BJ (cell line): ENCODE data around the gene DNMT1. TPM values are rescaled to one million over a fixed set of nuclear protein-coding genes. Genes with fewer than 3 reads are reported as not detected.

ENCODE experiments used
- CTCF ChIA-PET: fragments of 350-600 bp; formaldehyde crosslinking; extraction: SDS; loops from one replicate; lab custom pipeline; 2021; ENCODE audit warnings: antibody characterized with exemption, inconsistent platforms; lab: Yijun Ruan, JAX
- POLR2A ChIA-PET: fragments of 300-600 bp; sonication (Branson Sonifier 250); formaldehyde crosslinking; extraction: SDS; loops from one replicate; lab custom pipeline; 2021; ENCODE audit warnings: antibody characterized with exemption; lab: Charles Lee
- DNase-seq: peaks from one replicate; pipeline ENCODE4 v3.0.0-alpha.2; 2011; ENCODE audit warnings: low read depth
- H3K27me3 ChIP-seq: 2 replicates; pipeline ENCODE4 v1.6.0; 2011; ENCODE audit warnings: low read length; ENCODE audit not compliant: control insufficient read depth, insufficient read depth
- H3K36me3 ChIP-seq: 2 replicates; pipeline ENCODE4 v1.5.1; 2011; ENCODE audit warnings: low read length; ENCODE audit not compliant: control insufficient read depth, insufficient read depth
- H3K4me3 ChIP-seq: 2 replicates; pipeline ENCODE4 v1.5.1; 2011; ENCODE audit warnings: low read depth, mild to moderate bottlenecking, control low read depth, low read length
- CTCF ChIP-seq: IDR thresholded peaks from 2 replicates; pipeline ENCODE4 v1.5.1; 2011; ENCODE audit warnings: low read depth, mild to moderate bottlenecking, control low read depth, inconsistent platforms, low read length, moderate library complexity; ENCODE audit not compliant: insufficient read depth
- polyA plus RNA-seq: library from polyadenylated mRNA; depleted of rRNA; stranded (reverse); fragments of >200 nt; gene quantifications from 2 replicates; pipeline ENCODE4 v1.2.3, GENCODE V29; 2011

The DNMT1 gene
- polyA plus RNA-seq, 1 experiment: 31.5 TPM

DNA sequence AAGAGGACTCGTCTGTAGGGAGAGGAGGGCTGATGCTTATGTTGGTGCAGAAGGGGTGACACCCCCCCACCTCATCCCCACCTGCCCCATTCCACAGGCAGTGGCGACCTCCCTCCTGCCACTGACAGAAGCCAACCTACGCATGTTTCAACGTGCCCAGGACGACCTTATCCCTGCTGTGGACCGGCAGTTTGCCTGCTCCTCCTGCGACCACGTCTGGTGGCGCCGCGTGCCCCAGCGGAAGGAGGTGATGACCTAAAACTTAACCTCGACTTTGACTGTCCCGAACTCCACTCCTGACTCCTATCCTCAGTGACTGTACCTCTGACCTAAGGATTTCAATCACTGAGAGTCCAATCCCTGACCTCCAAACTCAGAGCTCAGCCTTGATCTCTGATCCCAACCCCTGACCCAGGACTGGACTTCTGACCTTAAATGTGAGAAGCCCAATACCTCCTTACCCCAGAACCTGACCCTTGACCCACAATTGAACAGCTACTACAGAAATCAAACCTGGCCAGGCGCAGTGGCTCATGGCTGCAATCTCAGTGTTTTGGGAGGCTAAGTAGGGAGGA is 104.9 kb downstream of the DNMT1 start:
- TF ChIP-seq CTCF: no peak
- ChIA-PET CTCF (no interaction called here), POLR2A (no interaction called here)
- H3K36me3 ChIP-seq: peaks cover 16% of the 10 kb centered on the region
- no peak for DNase-seq
- H3K27me3 ChIP-seq: no peaks in the 10 kb centered on the region
- H3K4me3 ChIP-seq: no peak overlapping the region

DNA sequence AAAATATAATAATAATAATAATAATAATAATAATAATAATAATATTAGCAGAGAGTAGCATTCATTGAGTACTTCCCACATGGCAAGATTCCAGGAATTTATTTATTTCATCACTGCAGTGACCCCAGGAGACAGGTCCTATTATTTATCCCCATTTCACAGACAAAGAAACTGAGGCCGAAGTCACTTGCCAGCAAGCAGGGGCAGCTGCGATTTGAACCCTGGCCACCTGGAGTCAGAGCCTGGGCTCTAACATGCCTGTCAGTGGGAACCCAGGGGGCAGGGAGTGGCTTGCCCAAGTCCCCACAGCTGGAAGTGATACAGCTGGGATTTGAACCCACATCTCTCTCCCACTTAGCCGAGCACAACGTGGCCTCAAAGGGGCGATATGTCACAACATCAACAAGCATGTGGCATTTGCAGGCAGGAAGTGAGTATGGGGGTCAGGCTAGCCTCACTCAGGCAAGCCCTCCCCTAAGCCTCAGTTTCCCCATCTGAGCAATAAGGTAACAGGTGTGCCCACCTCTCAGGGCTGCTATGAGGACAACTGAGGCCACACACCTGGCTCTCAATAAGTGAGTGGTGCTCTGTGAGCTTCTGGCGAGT is 105.7 kb downstream of the DNMT1 start:
- Histone ChIP-seq H3K27me3 (no peaks in the 10 kb centered on the region), H3K36me3 (peaks cover 16% of the 10 kb centered on the region), H3K4me3 (no peak overlapping the region)
- no peak for TF ChIP-seq CTCF
- POLR2A ChIA-PET: no interaction called here
- no peak for DNase-seq
- CTCF ChIA-PET: interaction anchor here (0.6 kb wide), 1 partner anchor 172 kb away, joined by 5 read pairs; no protein-coding TSS in a partner anchor

- no peak for TF ChIP-seq CTCF
- POLR2A ChIA-PET: no interaction called here
Measured at GRCh38 chr19:10087296-10088061, 107.3 kb downstream of the DNMT1 start.

GRCh38 chr19:10086591-10087192 is 108.1 kb downstream of the DNMT1 start:
- H3K4me3 ChIP-seq: peak overlapping the region; percentile 99
- no peak for TF ChIP-seq CTCF
- peaks cover 10% of the 10 kb centered on the region for H3K36me3 ChIP-seq
- no peaks in the 10 kb centered on the region for H3K27me3 ChIP-seq
- CTCF ChIA-PET: no interaction called here
- POLR2A ChIA-PET: no interaction called here
- no peak for DNase-seq

More at GRCh38 chr19:10087296-10088061, 107.3 kb downstream of the DNMT1 start:
- Histone ChIP-seq H3K36me3 (peaks cover 13% of the 10 kb centered on the region), H3K4me3 (peak overlapping the region; percentile 99), H3K27me3 (no peaks in the 10 kb centered on the region)
- no peak for DNase-seq
- CTCF ChIA-PET: no interaction called here
